GM21367 (cell line): ENCODE data around the gene UQCC3.
"Not testable (repeated sequence)": the region's sequence is repeated elsewhere in the genome, so short reads cannot be mapped to it uniquely, and the experiment has no call there.

Experiments used
- ATAC-seq: cut with Tn5 transposase; IDR thresholded peaks from one replicate; pipeline ENCODE4 v1.9.1; 2021; ENCODE audit not compliant: unreplicated experiment

The UQCC3 gene

DNA sequence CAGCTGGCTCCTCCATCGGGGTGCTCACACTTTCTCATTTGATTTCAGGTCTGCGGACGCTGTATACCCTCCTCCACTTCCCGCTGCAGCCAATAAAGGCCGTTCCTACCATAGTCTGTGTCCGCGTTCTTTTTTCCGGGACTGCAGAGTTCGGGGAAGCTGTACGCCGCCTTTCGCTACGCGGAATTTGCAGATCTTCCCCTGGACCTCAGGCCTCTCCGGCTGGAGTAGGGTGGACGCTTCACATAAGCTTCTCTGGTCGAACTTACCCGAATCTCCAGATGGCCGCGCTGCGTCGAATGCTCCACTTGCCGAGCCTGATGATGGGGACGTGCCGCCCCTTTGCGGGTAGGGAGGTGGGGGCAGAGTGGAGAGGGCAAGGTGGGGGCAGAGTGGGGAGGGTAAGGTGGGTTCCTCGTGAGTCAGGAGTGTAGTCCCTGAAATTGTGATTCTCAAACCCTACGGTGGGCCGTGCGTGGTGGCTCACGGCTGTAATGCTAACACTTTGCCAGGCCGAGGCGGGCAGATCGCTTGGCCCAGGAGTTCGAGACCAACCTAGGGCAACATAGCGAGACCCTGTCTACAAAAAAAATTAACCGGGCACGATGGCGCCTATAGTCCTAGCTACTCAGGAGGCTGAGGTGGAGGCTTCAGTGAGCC is 5.7 kb upstream of the UQCC3 start:
- peak; percentile 16 for ATAC-seq

DNA sequence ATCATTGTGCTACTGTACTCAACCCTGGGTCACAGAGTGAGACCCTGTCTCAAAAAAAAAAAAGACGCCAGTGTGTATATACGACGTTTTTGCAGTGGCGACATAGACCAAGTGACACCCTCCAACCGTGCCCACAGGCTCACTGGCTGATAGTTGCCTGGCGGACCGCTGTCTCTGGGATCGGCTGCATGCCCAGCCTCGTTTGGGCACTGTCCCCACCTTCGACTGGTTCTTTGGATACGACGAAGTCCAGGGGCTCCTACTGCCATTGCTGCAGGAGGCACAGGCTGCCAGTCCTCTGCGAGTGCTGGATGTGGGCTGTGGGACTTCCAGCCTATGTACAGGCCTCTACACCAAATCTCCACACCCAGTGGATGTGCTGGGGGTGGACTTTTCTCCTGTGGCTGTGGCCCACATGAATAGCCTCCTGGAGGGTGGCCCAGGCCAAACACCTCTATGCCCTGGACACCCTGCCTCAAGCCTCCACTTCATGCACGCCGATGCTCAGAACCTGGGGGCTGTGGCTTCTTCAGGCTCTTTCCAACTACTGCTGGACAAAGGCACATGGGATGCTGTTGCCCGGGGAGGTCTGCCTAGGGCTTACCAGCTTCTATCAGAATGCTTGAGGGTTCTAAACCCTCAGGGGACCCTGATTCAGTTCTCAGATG is 5.1 kb upstream of the UQCC3 start:
- no peak for ATAC-seq

DNA sequence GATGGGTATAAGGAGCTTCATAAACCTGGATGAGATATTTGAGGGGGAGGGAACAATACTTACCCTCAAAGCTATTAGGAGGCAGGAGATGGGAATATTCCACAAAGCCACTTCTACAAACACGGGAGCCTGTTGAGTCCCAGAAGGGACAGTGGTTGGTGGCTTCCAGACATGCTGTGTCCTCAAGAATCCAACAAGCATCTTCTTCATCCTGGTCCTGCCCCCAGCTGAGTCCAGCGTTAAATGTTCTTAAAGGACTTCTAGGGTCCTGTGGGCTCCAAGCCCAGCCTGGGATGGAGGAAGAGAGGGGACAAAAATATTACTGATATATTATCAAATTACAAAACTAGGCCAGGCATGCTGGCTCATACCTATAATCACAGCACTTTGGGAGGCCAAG is 4.0 kb upstream of the UQCC3 start:
- no peak for ATAC-seq

DNA sequence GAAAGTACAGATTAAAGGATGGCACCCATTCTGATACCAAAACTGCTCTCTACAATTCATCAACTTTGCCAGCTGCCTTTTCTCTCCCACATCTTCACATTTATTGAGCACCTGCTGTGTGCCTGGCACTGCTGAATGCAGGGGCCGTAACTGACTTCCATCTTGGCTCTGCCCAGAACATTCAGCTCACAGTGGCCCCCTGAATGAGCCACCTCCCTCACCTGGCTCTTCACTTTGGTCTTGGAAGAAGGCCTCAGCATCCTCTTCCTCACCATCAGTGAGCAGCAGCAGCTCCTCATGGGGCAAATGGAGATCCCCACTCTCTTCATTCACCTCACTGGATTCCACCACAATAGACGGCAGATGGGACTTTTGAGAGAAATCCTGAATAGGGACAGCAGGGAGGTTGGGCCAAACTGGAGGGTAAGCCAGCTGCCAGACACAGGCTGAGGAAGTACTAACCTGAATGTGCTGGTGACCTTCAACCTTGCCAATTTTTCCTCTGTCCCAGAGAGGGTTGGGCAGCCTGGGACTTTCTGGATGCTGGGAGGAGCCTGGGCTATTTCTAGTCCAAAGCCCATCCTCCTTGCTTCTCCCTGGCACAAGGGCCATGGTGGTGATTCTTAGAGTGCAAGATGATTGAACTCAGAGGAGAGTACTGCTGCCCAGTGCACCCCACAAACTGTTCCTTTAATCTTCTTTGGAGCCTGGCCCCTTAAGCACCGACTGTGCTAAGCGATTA is 1.9 kb upstream of the UQCC3 start:
- no peak for ATAC-seq

DNA sequence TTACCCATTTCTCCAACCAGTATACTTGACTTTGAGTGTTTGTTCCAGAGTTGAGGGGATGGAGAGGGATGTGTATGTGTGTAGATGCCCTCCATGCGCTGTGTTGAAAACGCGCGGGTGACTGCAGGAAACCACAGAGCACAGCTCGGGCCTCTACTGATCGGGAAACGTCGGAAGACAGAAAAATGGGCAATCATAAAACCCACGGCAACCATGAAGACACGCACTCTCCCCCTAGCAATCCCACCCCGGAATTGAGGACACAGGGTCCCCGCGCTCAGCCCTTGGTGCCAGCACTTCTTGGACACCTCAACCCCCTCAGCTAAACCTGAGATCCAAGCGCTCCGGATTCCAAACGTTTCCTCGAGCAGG is 251 bp upstream of the UQCC3 start:
- no peak for ATAC-seq

DNA sequence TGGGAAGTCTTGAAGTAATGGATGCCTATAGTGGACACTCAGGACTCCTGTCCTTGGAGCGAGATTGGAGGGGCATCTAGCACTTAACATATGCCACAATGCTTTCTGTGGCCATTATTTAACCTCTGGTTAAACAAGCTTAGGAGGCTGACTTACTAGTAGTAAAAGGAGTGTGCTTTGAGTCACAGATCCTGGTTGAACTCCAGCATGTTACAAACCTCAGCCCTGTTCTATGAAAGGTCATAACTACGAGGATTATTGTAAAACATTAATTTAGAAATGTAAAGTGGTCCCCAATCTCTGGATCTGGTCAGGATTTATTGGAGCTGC is 1.7 kb downstream of the UQCC3 start:
- no peak for ATAC-seq

DNA sequence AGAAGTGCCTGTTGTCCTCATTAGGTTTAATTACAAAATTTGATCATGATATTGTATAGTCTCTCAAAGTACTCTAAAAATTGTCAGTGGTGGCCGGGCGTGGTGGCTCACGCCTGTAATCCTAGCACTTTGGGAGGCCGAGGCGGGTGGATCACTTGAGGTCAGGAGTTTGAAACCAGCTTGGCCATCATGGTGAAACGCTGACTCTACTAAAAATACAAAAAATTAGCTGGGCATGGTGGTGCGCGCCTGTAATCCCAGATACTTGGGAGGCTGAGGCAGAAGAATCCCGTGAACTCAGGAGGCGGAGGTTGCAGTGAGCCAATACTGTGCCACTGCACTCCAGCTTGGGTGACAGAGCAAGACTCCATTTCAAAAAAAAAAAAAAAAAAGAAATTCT is 3.9 kb downstream of the UQCC3 start:
- ATAC-seq = not testable (repeated sequence)

DNA sequence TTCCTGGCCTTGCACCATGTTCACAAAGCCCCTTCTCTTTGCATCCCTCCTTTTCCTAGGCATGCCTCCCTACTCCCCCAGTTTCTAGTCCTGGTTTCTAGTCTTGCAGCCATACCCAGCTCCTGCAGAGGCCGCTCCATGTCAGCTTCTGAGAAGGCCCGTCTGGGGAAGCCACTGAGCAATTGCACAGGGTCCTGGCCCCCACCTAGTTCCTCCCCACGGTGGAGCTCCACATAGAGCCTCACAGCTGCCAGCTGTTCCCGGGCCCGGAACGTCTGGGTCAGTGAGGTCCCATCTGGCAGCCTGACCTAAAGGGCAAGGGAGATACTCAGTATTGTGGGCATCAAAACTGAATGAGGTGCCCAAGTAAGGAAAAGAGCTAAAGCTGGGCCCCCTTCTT is 5.2 kb downstream of the UQCC3 start:
- ATAC-seq = no peak

DNA sequence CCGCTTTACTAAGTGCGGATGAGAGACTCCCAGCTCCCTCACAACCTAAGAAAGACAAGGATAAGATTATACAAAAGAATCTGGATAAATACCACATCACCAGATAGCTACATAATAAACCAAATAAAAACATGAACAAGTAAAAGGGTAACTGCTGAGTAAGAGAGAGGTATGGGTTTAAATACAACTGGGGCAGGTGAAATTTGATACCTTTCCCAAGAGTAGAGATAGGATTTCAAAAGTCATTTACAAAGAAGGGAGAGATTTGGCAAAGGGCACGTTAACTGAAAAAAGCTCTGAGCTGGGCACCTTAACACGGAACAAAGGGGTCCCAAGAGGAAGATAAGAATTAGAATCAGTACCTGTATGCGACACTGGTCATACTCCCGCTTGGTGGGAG is 5.7 kb downstream of the UQCC3 start:
- ATAC-seq = no peak

DNA sequence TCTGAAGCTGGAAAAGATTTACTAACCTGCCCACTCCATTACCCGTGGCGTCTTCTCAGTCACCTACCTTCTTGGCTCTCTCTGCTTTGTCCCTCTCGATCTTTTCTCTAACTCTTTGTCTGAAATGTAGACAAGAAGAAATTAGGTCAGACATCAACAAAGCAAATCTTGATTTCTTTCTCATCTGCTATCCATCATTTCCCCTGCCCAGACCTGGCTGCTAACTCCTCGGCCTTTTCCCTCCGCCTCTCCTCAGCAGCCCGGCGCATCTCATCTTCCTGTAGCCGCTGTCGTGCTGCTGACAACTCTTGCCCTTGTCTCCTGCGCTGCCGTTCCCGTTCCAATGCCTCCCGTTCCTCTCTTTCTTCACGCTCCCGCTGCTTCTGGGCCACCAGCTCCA is 6.2 kb downstream of the UQCC3 start:
- ATAC-seq = no peak

DNA sequence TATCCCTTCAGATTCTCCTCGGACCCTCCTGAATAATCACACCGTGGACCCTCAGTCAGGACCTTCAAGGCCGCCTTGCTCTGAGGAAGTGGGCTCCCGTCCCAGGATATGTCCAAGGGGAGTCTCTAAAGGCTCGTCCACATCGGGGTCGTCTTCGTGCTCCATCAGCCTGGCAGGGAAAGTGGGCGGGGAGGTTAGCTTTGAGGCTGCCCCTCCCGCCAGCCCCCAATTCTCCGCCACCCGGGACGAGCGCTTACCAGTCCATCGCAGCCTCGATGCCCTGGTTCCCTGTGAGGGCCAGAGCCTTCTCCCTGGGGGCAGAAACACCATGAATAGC is 6.9 kb downstream of the UQCC3 start:
- ATAC-seq = no peak

DNA sequence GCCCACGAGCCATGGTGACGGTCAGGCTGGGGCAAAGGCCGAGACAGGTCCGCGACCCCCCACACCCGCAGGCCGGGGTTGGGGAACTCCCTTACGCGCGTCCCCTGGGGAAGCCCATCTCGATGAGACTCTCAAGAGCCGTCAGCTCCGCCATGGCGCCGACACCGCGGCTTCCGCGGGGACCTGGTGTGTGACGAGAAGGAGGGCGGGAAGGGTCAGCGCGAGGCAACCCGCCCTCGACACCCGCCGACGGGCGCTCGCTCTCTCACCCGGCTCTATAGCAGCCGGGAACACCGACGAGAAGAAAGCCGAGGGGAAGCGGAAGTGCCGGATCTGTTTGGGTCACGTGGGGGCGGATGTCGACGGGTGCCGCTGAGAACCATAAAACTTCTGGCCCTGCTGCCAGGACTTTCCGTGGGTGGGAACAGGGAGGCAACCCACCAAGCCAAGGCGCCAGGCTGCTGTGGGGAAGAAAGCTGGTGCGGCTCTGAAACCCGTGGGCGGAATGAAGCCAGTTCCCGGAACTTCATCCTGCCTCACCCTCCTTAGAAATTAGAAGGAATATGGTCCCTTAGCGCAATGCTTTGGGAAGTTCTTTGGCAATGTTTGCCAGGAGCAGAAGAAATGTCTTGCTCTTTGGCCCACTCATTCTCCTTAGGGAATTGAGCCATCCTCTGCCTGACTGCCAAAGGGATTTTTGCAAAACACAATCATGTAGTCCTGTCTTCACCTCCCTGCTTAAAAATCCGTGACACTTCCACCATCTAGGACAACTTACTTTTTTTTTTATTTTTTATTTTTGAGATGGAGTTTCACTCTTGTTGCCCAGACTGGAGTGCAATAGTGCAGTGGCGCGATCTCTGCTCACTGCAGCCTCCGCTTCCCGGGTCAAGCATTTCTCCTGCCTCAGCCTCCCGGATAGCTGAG is 7.6 kb downstream of the UQCC3 start, which contains the start of gene UBXN1:
UBXN1 (minus strand) TSS at position 304 of the 927 bp plus-strand sequence; CDS start at position 154, 150 bp downstream.
- ATAC-seq = peak; percentile 64

DNA sequence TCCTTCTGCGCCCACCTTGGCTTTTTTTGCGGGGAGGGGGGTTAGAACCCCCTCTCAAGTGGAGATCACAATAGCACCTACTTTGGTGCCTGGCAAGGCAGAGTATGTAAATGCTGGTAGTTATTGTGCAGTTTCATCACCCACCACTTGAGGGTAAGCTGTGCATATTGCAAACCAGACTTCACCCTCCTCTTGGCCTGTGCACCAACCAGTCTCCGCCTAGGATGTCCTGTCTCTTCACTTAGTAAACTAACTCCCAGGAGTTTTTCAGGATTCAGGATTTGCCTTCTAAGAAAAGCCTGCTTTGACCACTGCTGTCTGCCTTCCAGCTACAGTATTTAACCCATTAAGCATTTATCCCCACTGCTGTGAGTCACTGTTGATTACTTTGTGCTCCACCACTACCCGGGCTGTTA is 9.4 kb downstream of the UQCC3 start:
- ATAC-seq = no peak

DNA sequence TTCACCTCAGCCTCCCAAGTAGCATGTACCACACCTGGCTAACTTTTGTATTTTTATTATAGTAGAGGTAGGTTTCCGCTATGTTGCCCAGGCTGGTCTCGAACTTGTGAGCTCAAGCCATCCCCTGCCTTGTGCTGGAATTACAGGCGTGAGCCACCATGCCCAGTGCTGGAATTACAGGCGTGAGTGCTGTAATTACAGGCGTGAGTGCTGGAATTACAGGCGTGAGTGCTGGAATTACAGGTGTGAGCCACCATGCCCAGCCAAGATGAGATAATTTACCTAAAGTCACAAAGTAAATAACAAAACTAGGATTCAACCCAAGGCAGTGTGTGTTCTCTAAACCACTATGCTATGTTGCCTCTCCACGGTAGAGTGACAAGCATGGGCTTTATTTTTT is 11.0 kb downstream of the UQCC3 start:
- no peak for ATAC-seq

DNA sequence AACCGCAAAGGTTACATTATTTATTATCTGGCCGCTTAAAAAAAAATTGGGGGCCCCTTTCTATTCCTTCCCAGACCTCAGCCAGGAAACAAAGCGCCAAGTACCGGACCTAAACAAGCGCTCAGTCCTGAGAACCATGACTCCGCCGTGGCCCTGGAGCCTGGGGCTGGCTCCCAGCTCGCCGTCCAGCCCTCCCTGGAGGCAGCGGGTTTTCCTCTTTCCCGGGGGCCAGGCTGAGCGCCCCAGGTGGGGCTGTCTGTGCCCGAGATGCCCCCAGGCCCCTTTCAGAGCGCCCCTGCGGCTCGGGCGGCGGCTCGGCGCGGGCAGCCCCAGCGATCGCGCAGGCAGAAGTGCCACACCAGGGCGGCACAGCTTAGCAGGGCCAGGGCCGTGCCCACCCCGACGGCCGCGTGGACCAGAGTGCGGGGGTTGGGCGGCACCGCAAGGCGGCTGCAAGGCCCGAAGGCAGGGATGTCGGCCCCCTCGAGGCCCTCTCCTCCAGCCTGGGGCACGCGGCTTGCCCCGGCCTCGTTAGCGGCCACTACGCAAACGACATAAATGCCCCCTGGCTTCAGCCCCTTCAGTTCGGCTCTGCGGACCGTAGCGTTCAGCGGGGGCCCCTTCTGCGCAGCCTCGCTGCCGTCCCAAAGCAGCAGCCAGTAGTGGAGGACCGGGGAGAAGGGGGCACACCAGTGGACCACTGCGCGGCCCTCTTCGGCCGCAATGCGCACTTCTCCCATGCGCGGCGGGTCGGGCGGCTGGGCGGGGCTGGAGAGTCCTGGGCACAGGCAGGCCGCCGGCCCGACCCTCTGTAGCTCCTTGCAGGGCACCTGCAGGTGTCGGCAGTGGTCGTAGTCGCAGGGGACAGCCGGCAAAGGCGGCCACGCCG is 16.3 kb downstream of the UQCC3 start:
- no peak for ATAC-seq

DNA sequence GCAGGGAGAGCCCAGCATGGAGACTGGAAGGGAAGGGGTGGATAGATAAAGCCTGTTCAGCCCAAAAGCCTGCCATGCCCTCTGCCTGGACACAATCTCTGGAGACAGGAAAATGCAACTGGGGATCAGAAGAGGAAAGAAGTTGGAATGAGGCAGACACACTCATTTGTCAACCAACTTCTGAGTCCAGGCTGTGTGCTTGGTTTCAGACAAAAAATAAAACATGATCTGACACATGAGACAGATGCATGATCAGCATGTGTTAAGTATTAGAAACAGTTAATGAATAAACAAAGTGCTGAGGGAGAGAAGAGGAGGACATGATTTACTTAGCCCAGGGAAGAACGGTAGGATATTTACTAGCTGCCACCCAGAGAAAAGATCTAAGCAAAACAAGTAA is 17.0 kb downstream of the UQCC3 start:
- no peak for ATAC-seq

DNA sequence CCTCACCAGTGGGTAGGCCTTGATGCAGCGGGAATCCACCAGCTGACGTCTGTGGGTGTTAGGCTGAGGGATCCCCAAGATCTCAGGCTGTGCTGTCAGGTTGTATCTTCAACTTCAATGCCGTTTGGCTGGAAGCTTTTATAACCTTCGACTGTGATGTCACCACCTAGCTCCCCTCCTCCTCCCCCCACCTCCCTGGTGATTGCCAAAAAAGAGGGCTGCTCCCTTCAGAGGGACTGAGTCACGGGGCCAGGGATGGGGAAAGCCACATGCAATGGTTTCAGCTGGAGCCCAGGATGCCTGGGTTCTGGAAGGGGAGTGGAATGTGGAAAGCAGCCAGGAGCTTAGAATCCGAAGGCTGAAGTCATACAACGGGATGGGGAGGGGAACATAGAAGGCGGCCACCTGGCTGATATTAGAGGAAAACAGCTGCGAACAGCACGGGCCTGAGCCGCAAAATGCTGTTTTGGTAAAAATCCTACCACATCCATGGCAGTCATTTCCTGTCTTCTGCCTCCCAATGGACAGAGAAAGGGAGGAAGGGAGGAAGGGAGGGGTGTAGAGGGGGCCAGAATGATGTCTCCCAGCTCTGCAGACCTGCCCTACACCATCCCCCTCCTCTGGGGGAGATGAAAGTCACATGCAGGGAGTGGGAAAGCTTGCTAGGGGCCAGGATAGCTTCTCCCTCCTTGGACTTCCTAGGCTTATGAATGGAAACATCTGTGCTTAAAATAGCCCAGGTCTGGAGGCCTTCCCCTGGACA is 18.1 kb downstream of the UQCC3 start, which contains the start of gene LRRN4CL:
LRRN4CL (minus strand) TSS at position 110 of the 763 bp plus-strand sequence. CDS start 1,022 bp downstream, outside the sequence.
- no peak for ATAC-seq

DNA sequence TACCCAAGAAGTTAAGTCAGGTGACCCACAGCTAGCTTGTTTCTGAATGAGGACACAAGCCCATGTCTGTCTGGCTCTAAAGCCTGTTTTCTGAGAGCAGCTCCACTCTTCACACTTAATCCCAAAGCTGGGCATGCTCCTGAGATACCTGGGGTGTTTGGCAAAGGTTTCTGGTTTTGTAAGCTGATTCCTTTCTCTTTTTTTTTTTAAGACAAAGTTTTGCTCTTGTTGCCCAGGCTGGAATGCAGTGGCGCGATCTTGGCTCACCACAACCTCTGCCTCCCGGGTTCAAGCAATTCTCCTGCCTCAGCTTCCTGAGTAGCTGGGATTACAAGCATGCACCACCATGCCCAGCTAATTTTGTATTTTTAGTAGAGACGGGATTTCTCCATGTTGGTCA is 22.2 kb downstream of the UQCC3 start:
- ATAC-seq = not testable (repeated sequence)

DNA sequence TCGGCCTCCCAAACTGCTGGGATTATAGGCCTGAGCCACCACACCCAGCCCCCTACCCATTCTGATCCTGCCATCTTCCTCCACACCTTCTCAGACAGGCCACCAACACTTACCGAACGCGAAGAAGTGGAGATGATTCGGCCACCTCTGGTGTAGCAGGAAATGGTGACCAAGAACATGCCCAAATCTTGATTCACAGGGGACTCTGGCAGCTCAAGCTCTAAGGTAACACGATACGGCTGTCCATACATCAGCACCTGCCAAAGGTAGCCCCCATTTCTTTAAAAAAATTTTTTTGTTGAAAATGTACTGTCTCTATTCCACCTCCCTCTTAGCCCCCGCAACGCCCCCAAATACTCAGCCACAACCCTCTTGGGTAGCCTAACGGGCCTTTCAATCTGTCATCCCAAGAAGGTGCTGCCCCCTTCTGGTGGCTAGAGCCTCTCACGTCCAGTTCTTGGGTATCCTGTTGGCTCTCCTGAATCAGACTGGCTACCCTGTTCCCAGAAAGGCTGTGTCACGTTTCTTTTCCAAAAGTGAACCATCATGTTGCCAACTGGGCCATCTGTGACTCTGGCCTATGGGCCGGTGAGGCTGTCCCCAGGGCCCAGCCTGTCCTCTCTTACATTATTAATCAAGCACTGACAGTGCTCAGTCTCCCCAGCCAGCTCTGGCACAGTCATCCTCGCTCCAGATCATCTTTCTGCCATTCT is 23.1 kb downstream of the UQCC3 start:
- no peak for ATAC-seq
